HCT116 (cell line): ENCODE measurements around the gene DDX18.

Experiments used
- POLR2A ChIP-seq: IDR thresholded peaks from 2 replicates; pipeline ENCODE4 v1.7.0; 2011; ENCODE audit warnings: borderline replicate concordance; ENCODE audit not compliant: insufficient read depth, insufficient read length; ENCODE audit errors: extremely low read depth
- POLR2AphosphoS5 ChIP-seq: IDR thresholded peaks from 2 replicates; pipeline ENCODE4 v1.6.1; 2011; ENCODE audit warnings: mild to moderate bottlenecking, low read depth, low read length, moderate library complexity
- ZNF274 ChIP-seq: fragments of 200-500 bp; sonication (Bioruptor generic); IDR thresholded peaks from 2 replicates; pipeline ENCODE4 v1.6.1; 2014; ENCODE audit warnings: mild to moderate bottlenecking, low read depth, low read length, inconsistent platforms

DNA sequence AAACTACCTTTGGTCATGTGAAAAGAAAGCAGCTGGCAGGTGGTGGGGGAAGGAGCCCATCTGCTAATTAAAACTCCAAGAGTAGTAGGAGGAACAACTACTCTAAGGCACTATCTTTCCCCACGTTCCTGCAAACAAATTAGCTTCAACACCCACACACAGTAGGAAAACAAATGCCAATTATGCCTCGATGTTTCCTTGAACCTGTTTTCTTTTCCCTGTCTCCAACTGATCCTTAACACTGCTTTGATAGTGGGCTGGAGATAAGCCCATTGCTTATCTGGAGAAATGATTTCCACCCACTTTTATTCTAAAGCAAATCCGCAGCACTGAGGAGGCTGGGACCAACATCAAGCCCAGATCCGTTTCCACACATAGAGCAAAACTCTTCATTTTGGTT lies 36.0 kb downstream of the DDX18 start:
- no peak for TF ChIP-seq POLR2A
- no peak for TF ChIP-seq POLR2AphosphoS5
- no peak for TF ChIP-seq ZNF274
